HG03108 (cell line): ENCODE results near the gene INSC.

Experiments used
- ATAC-seq: cut with Tn5 transposase; IDR thresholded peaks from one replicate; pipeline ENCODE4 v1.9.1; 2021; ENCODE audit warnings: moderate library complexity; ENCODE audit not compliant: unreplicated experiment

The INSC gene

DNA sequence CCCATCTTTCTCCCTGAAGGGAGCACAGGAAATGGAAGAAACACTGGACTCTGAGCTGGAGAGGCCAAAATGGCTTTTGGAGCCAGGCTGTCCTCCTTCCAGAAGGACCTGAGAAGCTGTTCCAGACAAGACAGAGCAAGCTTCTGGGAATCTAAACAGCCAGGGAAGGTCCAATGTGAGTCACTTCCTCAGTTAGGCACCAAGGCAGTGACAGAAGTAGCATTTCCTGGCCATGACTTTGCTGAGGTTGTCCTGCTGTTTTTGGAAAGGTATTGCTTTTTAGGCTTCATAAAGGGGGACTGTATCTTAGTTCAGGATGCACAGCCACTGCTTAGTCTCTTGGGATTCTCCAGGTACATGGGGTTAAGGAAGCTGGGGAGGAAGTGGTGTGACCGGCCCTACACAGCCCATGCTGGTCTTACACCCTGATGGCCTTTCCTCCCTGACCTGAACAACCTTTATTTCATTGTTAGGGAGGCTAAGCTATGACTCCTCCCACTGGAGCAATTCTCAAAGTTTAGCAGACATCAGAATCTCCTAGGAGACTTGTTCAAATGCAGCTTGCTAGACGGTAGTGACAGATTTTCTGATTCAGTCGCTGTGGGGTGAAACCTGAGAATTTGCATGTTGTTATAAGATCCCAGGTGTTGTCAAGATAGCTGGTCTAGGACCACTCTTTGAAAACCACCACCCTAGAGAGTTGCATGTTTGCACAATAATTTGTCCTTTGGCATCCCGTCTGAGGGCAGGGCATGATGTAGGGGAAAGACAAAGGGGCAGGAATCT, 6.8 kb upstream of the INSC start:
- peak; percentile 55 for ATAC-seq

DNA sequence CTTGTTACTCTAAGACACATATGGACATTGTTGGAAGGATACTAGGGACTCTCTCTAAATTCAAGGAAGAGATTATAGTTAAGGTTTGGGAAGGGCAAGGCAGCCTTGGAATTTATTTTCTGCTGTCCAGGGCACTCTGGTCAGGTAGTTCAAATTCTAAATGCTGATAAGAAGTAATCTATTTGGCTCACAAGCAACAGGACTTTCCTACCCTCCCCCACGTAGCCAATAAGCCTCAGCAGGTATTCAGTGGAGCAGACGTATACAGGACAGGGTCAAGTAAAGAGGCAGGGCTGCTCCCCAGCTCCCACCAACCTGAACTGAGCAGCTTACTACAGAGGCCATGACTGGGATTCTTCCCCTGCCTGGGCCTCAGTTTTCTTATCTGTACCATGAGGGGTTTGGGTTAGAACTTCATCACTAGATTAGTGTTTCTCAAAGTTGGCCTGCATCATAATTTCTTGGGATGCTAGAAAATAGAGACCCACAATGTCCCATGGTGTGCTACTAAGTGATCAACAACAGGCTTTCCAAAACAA, 6.1 kb upstream of the INSC start:
- no peak for ATAC-seq

DNA sequence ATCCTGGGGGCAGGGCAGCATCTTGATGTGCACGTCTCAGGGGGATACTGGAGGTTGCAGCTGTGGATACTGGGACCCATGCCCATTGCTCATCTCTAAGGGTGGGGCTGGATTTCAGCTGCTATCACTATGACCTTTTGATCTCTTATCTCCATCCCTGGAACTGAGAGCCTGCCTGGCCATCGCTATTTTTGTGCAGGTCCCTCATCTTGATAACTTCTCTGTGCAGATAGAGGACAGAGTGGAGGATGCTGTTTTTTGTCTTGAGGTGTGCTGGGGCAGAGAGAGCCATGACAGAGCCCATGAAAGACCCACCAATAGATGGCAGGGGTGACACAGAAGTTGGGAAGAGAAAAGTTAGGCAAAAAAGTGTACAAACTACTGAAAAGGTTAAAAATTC, 5.1 kb upstream of the INSC start:
- no peak for ATAC-seq

DNA sequence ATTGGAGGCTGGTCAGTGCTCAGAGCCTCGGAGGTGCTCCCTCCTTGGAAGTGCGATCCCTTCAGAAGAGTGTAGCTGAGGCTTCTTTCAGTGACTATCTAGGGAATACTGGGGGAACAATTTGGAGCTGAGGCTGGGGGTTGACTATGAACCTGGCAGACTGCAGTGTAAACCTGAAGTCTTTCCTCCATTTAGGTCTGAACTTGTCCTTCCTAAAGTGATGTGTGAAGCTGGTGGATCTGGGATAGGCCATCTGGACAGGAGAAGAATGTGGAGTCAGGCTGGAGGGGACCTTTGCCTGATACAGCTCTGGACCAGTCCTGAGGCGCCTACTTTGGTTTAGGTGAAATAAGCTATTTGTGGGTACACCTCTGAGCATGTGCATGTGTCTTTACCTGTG, 3.5 kb upstream of the INSC start:
- ATAC-seq = no peak

DNA sequence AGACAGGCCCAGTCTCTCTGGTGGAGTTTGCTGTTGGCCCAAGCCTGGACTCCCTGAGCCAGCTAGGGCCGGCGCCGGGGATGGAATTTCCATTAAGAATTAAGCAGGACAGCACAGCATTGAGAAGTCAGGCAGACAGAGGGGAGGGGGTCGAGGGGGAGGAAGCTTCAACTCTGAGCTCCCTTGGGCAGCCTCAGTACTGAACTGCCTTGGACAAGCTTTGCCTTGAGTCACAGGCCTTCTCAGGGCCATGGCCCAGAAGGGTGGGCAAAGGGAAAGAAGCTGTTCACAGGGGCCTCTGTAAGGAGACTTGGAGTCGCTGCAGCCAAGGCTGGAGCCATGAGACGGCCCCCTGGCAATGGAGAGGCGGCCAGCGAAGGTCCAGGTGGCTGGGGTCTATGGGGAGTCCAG, 2.6 kb upstream of the INSC start:
- ATAC-seq = no peak

DNA sequence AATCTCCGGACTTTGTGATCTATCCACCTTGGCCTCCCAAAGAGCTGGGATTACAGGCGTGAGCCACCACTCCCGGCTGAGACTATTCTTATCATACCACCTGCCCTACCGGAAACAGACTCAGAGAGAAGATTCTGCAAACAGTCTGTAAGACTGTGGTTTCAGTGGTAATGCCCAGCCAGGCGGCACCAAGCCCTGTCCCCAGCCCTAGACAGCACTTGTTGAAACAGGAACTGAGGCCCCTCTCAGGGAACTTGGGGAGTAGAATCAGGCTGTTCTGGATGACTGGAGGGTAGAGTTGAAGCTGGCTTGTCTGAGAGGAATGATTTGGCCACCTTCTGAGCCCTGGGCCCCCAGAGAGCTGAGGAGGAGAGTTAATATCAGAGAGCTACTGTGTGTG, 1.3 kb upstream of the INSC start:
- ATAC-seq = peak; percentile 94

DNA sequence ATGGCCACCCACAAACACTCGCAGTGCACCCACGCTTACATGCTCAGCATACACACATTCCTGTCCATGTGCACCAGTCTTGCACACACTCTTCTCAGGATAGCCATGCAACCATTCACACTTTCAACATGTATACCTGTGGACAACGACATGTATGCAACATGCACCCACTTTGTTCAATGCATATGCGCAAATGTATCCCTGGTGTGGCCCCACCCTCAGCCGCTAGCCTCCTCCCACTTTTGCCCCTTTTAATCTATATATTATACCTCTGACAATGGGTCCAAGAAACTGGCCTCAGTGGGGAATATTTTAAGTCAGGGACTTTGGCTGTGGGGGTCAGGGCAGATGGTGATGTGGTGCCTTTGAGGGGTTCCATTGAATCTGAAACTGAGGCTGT, 963 bp downstream of the INSC start:
- no peak for ATAC-seq

DNA sequence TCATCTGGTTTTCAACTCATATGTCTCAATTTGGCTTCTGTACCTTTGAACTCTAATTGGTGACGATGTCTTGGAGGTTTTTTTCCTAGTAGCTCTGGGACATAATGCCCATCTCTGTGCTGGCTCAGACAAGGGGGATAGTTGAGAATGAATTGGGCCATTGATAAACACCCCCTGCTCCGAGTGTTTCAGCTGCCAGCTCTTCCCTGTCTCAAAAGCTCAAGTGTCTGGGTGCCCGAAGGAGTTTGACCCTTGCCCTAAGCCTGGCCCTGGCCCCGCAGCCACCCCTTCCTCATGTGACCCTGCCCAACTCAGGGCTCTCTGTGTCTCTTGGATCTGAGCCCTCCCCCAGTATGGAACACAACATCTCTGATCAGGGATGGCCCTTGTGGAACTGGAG, 3.0 kb downstream of the INSC start:
- ATAC-seq = no peak

DNA sequence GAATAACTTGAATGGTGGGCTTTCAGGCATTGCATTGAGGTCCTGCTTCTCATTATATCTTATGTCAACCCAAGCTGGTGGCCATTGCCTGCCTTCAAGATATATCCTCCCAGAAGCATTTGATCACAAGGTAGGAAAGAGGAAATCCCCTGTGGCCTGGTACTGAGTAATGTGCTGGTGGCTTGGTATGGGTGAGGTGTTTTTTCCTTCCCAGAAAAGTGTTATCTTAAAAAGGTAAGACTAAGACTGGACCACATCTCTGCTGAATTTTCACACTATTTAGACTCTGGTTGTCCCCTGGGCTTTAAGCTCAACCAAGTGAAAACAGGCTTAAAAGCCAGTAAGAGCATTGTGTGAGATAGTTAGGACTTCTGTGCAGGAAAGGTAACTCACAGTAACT, 3.7 kb downstream of the INSC start:
- no peak for ATAC-seq

DNA sequence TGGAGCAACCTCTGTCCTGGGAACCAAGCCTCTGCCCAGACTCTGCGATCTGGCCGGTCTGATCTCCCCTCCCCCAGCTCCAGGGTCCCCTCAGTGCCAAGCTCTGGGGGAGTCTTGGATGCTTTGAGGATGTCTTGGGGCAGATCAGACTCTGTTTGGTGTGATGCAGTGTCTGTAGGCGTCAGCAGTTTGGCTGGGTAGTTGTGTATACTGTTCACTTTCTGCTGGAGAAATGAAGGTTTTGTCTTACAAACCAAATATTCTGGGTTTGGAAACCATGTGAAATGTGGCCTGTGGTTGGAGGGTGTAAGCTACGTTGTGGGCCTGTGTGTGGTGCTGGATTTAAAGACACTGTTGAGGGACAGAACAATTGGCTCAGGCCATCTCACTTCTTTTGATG, 4.6 kb downstream of the INSC start:
- ATAC-seq = no peak

DNA sequence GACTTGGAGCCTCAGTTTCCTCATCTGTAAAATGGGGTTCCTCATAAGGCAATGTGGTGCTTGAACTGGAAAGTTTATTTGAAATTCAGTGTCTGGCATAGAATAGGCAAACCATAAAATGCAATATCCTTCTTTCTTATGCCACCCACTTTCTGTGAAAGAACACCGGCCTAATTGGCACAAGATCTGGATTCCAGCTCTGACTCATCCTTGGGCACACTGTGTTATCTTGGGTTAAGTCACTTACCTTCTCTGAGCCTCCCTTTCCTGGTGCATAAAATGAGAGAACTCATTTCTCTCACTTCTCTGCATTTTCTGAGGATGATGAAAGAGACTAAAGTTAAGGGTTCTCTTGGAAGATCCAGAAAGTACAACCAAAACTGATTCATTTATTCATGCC, 5.1 kb downstream of the INSC start:
- no peak for ATAC-seq

DNA sequence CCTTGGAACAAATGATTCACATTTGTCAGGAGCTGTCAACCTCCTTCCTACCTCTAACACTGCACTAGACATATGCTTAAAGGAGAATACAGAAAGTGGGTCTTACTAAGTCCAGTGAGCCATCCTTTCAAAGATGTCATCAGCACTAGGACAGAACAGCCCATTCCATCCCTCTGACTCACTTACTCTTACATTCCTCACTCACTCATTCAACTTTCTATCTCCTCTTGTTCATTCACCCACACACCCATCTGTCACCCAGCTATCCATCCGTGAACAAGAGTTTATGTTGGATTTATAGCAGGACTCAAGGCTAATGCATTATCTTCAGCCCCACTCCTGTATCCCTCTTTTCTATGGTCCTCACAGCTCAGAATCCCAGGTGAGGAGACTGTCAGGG, 9.1 kb downstream of the INSC start:
- ATAC-seq = no peak

DNA sequence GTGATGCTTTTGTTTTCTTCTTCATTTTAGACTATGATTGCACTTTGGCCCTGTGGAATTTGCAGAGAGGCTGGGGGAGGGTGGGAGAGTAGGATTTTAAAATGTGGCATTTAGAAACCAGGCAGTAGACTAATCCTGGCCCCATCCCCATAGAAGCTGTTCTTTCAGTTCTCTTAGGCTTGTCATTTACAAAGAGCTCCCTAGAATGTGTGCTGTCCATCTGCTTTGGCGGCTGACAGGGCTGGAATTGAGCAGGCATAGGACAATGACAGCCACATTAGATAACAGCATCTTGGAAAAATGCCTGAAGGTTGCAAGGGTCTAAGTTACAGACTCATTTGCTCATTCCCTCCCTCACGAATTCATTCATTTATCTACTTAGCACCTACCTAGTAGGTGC, 9.8 kb downstream of the INSC start:
- ATAC-seq = no peak

DNA sequence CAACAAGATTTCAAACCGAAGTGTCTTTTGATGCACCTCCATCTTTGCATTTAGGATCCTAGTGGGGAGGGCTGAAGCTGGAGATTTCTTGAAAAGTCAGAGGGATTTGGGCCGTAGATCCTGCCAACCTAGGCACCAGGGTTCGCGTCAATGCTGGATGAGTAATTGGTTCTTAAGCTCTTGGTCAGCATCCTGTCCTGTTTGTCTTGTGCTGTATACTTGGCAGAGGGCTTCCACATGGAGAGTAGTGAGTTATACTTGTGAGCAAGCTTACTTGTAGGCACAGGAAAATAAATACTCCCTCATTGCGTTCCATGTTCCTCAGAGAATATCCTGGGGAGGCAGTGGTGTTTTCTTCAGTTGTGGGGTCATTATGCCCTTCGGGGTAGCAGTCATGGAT, 12.6 kb downstream of the INSC start:
- no peak for ATAC-seq

DNA sequence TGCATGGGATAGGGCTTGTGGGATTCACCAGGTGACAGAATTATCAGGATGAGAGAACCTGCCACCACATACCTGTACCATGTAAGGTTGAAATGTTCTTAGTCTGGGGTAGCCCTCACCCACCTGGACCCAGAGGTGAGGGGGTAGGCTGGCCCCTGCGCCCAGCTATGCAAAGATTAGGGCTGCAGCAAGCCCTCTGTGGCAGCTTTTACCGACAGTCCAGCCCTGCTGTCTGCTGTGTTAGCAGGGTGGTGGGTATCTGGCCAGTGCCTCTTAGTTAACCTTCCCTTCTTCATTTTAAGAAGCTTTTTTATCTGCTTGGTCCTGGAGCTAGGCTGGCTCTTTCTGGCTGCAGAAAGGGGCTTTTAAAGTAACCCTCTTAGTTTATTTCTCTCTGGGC, 13.9 kb downstream of the INSC start:
- ATAC-seq = no peak

DNA sequence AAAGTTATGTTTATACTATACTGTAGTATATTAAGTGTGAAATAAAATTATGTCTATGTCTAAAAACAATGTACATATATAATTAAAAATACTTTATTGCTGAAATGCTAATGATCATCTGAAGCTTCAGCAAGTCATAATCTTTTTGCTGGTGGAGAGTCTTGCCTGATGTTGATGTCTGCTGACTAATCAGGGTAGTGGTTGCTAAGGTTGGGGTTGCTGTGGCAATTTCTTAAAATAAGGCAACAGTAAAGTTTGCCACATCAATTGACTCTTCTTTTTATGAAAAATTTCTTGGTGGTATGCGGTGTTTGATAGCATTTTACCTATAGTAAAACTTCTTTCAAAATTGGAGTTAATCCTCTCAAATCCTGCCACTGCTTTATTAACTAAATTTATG, 21.4 kb downstream of the INSC start:
- no peak for ATAC-seq

DNA sequence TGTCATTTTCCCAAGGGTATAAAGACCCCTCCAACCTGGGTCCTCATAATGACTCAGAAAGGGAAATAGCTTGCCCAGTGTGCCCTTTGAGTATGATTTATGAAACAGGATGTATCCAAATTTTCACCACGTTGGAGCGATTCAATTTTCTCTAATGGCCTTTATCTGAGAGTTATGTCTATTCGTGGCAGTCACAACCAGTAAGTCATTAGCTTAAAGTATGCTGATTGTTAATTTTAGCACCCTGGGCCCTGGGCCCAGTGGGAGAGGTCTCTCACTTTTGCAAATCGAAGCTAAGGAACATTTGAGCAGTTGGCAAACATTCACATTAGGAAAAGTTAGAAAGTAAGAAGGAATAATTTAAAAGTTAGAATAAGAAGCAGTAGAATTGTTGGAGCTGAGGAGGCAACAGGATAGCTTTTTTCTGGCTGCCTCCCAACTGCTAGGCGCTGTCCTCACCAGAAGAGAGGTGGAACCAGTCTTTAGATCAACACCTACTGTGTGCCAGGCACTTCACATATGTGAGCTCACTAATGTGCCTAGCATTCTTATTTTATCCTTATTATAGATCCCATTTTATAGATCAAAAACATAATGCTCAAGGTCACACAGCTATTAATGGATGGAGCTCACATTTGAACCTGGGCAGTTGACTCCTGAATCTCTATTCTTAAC, 24.5 kb downstream of the INSC start:
- no peak for ATAC-seq

DNA sequence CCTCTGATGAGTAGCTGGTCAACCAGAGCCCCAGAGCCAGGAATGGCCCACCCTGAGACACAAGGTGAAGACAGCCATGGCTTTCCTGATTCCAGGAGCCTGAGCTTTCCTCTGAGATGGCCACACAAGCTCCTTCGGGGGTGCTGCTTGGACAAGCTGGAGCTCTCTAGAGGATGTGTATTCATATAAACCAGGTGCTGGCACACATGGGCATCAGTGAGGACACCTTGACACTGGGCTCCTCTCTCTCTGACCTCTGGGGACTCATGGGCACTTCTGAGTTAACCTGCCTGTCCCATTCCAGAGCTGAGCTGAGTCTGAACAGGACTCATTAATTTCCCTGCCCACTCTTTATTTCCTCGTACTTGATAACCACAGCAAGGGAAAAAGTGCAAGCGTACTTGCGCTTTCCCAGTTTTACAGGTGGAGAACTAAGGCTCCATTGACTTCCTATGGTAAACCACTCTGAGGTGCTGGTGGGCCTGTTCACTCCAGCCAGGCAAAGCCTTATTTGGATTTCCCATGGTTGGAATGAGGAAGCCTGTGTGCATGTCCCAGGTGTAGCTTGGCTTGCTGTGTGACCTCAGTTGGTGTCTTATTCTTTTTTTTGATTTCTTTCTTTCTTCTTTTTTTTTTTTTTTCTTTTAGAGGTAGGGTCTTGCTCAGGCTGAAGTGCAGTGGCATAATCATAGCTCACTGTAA, 25.4 kb downstream of the INSC start:
- no peak for ATAC-seq

DNA sequence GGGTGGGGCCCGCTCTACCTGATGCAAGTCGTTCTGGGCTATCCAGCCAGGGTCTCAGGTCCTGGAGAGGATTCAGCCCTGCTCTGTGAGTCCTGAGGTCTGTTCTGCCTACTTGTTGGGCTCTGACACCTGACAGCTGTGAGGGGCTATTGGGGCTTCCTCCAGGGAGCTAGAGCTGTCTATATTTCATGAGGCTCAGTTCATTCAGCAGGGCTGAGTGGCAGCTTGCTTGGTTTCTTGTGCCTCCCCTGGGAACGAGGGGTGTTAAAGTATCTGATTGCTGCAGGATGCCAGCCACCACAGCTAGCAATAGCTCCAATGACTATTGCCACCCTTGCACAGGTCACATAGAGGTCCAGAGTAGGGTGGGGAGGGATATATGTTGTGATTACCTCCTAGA, 26.7 kb downstream of the INSC start:
- ATAC-seq = no peak

DNA sequence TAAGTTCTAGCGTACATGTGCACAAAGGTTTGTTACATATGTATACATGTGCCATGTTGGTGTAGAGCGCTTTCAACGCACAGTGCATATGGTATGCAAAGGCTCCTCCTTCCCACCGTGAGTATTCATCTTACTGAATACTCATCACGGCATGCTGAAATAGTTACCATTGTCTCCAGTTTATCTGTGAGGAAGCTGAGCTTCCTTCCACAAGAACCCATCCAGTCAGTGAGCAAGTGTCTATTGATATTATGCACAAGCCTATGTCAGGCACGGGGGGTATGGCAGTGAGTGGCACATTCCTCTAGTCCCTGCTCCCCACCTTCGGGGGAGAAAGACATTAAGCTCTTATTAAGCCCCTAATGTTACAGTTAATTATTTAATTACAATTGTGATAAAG, 28.1 kb downstream of the INSC start:
- ATAC-seq = no peak

DNA sequence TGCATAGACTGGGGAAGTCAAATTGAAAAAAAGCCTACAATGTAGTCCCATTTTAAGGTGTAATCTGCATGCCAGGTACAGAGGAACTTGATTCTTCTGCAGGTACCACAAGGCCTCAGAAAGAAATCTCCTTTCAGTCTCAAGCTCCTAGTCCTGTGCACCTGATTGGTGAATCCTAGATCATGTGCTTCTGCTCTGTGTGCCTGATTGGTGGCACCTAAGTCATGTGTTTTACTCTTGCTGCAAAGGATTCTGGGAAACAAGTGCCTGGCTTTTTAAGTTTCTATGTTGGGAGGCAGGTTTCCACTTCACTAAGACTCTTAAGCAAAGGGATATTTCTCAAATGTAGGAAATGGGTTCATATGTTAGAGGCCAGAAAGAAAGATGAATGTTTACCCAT, 29.1 kb downstream of the INSC start:
- ATAC-seq = no peak

DNA sequence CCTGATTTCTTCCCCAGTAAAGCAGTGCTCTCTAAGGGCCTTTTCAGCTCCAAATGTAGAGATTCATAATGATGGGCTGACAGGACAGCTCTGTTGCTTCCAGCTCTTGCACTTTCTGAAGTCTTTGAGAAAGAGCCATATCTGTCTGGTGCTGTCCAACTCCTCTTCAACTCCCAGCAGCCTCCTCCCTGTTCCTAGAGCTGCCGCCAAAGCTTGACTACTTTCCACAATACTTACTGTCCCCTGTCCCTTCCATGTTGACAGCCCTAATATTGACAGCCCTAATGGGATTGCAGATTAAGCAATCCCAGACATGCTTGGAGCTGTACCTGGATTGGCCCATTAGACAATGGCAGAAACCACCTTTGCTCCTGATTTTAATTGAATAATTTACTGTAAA, 29.6 kb downstream of the INSC start:
- no peak for ATAC-seq
